Activated CD4-positive, alpha-beta T cell treated with anti-CD3 and anti-CD28 coated beads for 4 hours (primary cell): Measurements from ENCODE around the gene NTF4.
A peak's percentile ranks its signal among the peaks of the same experiment; 100 is the strongest.

Experiments
- DNase-seq, 2 donors: peaks; one replicate each; pipeline ENCODE4 v3.0.0-alpha.2; 2020

Gene NTF4, protein sequence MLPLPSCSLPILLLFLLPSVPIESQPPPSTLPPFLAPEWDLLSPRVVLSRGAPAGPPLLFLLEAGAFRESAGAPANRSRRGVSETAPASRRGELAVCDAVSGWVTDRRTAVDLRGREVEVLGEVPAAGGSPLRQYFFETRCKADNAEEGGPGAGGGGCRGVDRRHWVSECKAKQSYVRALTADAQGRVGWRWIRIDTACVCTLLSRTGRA

DNA sequence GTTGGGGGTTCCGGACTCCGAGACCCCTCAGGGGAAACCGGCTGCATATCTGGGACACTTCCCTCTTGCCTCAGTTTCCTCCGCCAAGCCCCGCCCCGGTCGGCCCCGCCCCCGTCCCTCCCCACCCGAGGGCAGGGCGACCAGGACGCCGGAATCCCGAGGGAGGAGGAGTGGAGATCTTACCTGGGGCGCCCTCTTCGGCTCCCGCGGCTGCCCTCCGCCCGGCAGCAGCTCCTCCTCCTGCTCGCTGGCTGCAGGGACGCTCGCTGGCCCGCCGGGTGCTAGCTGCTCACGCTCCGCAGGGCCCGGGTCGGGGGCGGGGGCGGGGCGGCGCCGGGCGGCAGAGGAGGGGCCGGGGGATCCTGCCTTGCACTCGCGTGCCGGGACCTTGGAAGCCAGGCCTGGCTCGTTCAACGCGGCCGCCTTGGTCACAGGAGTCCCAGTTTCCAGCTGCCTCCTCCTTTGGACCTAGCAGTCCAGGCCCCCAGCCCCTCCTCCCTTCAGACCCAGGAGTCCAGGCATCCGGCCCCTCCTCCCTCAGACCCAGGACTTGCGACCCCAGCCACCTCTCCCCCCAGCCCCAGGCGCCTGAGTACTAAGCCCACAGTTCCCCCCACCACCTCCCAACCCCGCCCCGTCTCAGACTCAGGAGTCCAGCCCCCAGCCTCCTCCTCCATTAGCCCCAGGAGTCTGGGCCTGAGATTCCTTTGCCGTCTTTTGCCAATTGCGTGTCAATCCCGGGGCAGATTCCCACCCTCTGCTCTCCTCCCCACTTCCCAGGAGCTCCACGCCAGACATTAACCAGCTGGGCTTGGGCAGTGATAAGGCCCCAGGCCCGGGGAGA lies at the start of gene NTF4:
Gene NTF4, minus strand, starts transcription at position 51 of the 844 bp plus-strand sequence. CDS start 2,821 bp downstream, outside the sequence.
- no peak for DNase-seq

DNA sequence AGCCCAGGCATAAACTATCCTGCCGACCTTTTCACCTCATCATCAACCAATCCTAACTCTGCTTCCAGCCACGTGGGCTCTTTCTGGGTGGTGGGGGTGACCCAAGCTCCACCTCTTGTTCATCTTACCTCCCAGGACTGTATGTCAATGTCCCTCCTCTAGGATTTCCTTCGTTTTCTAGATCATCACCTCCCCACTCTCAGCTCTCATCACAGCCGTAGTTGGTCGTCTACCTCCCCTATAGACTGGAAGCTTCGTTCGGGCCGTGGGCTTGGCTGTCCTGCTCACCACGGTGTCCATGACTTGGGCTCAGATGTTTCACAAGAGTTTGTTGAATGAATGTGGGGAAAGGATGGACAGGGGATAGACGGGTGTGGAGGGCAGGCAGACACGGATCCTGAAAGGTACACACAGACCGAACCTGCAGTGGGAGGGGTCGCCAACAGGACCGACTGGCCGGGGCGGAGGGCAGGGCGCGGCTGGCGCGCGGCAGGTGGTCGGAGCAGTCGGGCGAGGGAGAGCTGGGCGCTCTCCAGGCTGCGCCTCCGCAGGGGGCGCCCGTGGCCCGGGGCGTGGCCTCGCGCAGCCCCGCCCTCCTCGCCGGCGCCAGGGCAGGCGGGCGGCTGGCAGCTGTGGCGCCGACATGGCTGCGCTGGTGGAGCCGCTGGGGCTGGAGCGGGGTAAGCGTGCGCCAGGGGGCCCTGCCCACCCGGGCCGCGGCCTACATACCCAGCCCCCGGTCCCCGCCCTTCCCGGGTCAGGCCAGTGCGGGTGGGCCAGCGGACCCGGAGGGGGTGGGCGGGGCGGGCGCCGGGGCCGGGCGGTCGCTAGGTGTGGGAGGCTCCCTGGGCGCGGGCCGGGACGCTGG lies 49.4 kb upstream of the NTF4 start, which contains the start of gene LIN7B:
Gene LIN7B, plus strand, starts transcription at position 609 of the 868 bp plus-strand sequence. Its CDS starts 35 bp downstream, at position 644.
- DNase-seq: peak; percentile 67 to 69

DNA sequence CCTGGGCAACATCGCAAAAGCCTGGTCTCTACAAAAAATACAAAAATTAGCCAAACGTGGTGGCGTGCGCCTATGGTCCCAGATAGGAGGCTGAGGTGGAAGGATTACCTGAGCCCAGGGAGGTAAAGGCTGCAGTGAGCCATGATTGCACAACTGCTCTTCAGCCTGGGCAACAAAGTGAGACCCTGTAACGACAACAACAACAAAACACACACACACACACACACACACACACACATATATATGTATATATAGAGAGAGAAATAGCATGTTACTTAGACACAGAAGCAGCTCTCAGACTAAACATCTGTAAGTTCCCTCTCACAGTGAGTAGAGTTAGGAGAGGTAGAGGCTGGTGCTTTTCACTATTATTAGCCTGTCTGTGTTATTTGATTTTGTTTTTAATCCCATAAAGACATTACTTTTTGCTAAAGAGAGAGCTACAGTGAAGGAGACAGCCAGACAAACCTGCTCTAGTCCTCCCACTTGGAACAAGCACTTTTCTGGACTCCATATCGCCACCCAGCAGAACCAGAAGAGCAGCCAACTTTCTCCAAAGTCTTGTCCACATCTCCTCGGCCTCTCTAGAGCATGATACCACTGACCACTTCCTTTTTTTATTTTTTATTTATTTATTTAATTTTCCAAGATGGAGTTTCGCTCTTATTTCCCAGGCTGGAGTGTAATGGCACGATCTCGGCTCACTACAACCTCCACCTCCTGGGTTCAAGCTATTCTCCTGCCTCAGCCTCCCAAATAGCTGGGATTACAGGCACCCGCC lies 46.8 kb upstream of the NTF4 start:
- no peak for DNase-seq

DNA sequence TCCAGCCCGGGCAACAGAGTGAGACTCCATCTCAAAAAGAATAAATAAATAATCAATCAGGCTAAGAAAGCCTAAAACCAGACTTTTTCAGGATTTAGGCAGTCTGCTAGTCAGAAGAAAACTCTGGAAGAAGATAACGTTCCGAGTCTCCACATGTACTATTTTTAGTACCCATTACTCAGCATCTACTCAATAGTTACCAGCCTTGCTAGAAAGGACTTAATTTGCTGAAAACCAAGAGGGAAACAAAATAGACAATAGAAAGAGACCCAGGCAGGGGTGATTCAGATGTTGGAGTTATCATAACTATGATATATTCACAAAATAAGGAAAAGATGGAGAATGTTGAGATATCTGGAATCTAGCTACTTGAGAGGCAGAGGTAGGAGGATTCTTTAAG lies 45.9 kb upstream of the NTF4 start:
- DNase-seq: no peak

DNA sequence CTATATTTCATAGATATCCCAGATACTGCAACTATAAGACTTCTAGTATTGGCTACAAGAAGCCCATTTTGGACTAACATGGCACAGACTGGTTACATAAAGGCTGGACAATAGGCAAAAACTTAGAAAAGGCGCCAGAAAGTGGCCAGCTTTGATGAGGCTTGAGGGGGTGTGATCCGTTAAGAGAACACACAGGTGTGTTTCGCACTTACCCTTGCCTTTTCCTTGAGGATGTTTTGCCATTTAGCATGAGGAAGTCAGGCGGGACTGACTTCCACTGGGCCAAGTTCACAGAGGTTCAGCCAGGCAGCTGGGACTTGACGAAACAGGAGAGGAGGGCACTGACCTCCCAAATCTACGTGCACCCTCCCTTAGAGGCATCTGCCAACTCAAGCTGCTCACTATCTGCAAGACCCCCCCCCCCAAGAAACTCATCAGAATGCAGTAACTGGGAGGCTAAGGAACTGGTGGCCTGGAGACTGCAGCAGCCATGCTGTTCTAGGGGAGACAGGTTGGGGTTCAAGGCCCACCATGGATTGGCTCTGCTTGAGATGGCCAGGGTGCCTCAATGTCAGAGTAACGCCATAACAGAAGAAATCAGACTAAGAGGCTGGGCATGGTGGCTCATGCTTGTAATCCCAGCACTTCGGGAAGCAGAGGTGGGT lies 45.1 kb upstream of the NTF4 start:
- DNase-seq: no peak

DNA sequence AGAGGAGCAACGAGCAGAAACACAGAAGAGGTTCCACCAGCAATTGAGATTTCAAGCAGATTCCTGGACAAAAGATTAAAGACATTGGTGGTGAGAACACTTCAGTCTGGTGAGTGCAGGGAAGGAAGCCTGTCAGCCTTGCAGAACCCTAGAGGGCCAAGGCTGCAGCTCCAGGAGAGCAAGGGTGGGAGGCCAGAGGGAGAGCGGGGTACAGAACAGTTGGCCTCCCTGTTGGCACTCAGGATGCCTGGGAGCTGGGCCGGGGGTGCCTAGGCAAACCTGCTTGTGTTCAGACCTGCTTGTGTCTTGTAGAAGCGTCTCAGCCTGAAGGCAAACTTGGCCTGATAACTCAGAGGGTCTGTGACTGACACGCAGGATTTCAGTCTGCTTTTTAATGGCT lies 44.4 kb upstream of the NTF4 start:
- DNase-seq: no peak

DNA sequence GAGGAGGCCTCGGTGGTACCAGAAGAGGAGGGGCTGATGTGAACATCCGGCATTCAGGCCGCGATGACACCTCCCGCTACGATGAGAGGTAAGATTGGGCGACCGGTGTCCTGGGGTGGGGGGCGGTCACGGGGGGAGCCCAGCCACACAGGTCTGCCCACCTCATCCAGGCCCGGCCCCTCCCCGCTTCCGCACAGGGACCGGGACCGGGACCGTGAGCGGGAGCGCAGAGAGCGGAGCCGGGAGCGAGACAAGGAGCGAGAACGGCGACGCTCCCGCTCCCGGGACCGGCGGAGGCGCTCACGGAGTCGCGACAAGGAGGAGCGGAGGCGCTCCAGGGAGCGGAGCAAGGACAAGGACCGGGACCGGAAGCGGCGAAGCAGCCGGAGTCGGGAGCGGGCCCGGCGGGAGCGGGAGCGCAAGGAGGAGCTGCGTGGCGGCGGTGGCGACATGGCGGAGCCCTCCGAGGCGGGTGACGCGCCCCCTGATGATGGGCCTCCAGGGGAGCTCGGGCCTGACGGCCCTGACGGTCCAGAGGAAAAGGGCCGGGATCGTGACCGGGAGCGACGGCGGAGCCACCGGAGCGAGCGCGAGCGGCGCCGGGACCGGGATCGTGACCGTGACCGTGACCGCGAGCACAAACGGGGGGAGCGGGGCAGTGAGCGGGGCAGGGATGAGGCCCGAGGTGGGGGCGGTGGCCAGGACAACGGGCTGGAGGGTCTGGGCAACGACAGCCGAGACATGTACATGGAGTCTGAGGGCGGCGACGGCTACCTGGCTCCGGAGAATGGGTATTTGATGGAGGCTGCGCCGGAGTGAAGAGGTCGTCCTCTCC lies 43.2 kb upstream of the NTF4 start:
- DNase-seq: no peak

DNA sequence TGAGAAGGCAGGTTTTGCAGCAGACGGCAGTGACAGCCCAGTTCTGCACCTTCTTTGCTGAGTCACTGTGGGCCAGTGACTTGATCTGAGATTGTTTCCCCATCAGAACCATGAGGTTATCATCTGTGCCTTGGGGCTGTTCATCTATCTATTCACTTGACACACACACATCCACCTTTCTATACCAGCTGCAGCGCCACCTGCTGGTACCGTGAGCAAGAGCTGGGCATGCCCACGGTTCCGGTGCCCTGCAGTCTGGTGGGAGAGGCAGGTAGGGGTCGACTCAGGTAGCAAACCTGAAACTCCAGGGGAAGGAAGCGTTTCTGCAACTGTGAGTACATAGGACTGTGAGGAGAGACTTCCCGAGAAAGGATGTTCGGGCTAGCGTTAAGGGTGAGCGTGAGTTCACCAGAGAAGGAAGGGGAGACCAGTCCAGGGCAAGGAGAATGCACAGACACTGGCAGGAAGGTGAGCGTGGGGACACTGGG lies 42.1 kb upstream of the NTF4 start:
- DNase-seq: peak; percentile 61 to 67

DNA sequence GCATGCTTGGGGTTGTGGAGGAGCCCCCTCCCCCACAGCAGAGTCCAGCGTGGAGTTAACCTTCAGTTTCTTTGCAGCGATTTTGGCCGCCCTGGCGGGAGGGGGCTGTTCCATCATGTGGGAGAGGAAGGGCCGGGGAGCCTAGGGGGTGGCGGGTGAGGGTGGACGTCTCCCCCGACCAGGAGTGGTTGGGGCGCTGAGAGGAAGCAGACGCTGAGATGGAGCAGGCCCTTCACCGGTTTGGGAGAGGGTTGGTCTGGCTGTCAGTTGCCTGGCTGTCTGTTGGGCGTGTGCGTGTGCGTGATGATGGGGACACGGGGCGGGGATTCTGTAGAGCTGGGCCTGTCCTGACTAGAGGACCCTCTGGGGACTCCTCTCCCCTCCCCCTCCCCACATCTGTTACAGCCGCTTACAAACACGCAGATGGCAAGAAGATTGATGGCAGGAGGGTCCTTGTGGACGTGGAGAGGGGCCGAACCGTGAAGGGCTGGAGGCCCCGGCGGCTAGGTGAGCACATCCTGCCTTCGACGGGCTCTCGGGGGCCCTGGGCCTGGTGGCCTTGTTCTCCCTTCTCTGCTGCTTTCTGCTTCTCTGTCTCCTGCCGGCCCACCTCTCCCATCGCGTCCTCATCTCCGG lies 39.7 kb upstream of the NTF4 start:
- no peak for DNase-seq

DNA sequence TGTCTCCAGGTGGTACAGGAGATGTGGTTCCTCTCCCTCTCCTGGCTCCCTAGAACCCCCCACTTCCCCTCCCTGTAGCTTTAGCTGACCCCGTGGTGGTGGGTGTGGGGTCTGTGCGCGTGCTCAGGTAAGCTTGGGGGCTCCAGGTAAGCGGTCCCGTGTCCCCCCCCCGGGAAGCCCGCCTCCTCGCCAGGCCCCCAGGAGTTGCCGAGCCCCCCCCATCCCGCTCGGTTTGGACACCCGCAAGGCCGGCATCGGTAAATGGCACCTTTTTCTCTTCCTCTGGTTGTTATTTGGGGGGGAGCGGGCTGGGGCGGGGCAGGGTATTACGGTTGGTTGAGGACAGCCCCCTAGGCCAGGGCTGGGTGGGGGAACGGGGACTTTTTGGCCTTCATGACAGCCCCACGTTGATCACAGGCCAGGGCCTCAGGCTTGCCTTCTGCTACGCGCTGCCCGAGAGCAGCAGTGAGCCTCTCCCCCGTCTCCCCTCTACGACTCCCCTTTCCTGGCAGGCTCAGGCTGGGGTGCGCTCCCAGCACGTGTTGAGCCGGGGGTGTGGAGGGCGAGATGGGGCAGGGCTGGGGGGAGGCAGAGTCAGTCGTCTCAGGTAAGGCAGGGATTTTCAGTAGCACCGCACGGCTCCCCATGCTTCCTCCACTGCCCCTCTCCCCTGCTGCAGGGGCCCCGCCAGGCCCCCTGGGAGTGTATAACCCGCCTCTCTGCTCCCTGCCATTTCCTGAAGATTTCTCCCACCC lies 38.9 kb upstream of the NTF4 start:
- no peak for DNase-seq

DNA sequence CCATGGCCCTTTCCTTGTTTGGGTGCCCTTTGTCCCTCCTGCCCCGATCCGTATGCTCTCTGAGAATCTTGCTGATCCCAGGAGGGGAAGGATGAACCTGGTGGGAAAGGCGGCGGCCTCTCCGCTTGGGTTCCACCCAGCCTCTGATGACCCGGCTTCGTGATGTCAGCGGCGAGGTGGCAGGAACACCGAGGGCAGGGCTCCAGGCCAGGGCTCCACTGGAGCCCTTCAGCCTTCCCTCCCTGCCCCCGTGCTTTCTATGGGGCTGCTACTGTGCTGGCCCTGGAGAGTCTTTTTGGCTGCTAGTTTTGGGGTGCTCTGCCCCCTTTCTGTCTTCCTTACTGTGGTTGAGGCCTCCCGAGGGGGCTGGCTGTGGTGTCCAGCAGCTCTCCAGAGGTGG lies 37.7 kb upstream of the NTF4 start:
- no peak for DNase-seq

DNA sequence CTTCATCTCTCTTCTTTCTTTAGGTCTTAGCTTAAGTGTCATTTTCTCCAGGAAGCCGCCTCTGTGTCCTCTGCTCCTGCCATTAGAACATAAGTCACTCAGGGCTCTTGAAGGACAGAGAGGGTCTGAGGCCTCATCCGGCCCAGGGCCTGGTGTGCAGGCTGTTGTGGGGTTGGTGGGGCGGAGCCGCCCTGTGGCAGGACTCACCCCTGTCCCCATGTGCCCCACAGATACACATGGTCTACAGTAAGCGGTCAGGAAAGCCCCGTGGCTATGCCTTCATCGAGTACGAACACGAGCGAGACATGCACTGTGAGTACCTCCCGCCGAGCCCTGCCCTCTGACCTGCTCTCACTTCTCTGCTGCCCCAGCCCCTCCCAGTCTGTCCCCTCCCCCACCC lies 36.5 kb upstream of the NTF4 start:
- DNase-seq: no peak

DNA sequence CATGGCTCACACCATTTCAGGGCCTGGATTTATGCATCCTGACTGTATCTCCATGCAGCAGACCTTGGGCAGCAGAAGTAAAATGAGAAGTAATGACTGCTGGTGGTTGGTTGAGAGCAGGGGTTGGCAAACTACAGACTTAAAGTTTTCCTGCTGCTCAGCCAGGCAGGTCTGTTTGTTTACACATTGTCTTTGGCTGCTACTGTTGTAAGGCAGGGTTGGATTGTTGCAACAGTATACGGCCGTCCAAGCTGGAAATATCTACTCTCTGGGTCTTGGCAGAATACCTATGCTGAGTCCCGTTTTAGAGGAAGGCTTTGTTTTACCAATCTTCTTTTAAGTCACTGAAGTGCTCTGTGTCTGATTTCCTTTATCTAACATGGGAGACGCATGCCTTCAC lies 34.2 kb upstream of the NTF4 start:
- DNase-seq: no peak

DNA sequence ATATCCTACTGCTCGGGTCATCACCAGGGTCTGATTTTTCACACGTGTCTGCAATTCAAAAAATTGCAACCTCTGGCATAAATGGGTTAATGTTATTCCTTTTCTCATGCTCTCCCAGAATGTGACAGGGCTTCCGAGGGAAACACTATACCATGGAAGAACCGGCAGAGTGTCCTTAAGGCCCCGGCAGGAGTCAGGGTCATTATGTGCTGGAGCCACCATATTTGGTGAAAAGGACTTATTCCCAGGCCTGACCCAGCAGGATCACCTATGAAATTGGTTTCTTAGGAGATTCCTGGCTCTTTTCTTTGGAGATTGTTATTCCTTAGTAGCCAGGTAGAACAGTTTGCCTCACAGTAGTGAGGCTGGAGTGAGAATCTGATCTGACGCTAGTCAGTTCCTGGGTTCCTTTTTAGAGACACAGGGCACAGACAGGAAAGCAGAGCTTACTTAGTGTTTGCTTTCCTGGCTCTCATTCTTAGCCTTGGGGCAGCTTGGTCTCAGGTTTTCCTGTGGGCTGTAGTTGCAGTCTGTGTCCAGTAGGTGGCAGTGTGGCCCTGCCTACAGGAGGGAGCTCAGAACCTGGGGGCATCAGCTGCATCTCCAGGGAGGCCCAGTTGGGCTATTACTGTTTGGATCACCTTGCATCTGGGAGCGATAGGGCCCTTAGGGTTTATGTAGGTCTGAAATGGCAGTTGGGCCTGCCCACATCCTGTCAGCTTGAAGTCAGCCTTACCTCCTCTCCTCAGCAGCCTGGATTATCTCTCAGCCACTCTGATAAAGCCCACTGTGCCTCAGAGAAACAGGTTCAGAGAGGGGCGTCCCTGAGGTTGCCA lies 33.1 kb upstream of the NTF4 start:
- DNase-seq: peak; percentile 58 to 76

DNA sequence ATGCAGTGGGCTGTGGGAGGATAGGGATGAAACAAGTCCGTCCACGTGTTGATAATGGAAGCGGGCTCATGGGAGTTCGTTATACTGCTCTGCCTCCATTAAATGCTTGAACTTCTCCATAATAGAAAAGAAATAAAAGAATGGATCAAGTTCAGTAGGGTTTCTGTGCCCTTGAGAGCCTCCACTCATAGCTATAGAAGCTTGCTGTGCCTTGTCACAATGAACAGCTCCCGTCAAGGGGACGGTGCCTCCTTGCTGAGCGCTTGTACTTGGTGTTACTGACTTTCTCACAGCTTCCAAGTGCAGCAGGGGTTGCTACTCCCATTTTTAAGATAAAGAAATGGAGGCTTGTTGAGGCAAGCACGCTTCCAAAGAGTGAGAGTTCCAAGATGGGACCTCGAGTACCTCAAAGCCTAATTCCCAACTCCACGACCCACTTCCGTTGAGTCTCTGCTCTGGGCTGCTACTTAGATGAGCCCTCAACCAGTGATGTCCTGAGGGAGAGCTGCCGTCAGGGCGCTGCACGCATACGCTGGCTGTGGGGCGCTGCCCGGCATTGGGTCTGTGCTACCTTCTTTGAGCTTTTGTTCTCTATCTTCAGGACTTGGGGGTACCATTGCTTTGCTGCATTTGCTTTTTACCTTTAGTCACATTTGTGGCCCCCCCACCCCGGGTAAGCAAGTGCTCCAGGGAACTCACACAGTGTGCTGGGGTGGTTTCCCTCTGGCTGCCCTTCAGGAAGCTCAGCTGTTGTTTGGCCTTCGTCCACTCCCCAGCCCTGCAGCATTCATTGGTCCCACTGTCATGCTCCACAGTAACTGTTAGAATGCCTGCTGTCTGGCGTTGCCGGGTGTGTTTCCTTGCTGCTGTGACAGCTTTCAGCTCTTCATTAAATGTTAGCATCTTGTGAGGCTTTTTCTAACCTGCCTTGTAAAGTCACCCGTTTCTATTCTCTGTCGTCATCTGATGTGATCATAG lies 30.2 kb upstream of the NTF4 start:
- DNase-seq: no peak

DNA sequence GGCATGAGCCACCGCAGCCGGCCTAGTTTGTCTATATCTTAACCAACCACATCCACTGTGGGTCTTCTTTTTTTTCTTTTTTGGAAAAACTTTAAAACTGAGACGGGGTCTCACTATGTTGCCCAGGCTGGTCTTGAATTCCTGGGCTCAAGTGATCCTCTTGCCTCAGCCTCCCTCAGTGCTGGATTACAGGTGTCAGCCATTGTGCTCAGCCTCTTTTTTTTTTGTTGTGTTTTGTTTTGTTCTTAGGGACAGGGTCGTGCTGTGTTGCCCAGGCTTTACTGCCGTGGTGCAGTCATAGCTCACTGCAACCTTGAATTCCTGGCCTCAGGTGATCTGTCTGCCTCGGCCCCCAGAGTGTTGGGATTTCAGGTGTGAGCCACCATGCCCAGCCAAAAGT lies 28.1 kb upstream of the NTF4 start:
- no peak for DNase-seq

DNA sequence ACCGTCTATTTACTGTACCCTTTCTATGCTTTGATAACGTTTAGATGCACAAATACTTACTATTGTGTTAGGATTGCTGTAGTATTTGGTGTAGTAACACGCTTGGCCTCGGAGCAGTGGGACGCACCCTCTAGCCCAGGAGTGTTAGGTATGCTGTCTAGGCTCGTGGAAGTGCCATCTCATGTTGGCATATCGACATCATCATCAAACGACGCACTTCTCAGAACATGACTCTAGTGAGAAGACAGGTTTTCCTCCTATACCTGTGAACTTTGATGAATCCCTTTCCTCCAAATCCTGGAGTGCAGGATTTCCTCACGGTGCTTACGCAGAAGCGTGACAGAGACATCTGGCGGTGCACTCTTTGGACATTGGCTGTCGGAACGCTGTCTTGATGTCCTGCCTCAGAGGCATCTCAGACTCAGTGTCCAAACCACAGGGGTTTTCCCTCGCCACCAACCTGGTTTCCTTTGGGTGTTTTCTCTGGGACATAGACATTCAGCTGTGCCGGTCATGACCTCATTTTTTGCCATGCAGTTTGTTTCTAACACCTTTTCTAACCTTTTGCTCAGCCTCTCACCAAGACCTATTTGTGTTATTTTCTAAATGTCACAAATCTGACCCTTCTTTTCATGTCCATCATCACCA lies 26.9 kb upstream of the NTF4 start:
- no peak for DNase-seq
